BLaER1 treated with 17β-estradiol and CSF1 and Interleukin-3, amounts not matched to agents 10 nM and 100 nM (cell line): ENCODE results near the gene DAND5.

Experiments used
- H3K27ac ChIP-seq, 11 experiments: shearing (Covaris generic); formaldehyde crosslinking; 2 replicates each; pipeline ENCODE4 v1.8.1; 2022
- H3K27me3 ChIP-seq, 11 experiments: shearing (Covaris generic); formaldehyde crosslinking; 2 replicates each; pipeline ENCODE4 v1.8.1; 2022
- H3K36me3 ChIP-seq, 11 experiments: shearing (Covaris generic); formaldehyde crosslinking; 2 replicates each; pipeline ENCODE4 v1.8.1; 2022
- H3K4me1 ChIP-seq, 10 experiments: shearing (Covaris generic); formaldehyde crosslinking; 2 replicates each; pipeline ENCODE4 v1.8.1; 2022
- H3K4me2 ChIP-seq, 11 experiments: shearing (Covaris generic); formaldehyde crosslinking; 2 replicates each; pipeline ENCODE4 v1.8.1; 2022
- H3K4me3 ChIP-seq, 10 experiments: shearing (Covaris generic); formaldehyde crosslinking; 2 replicates each; pipeline ENCODE4 v1.8.1; 2022
- H3K9ac ChIP-seq, 11 experiments: shearing (Covaris generic); formaldehyde crosslinking; 2 replicates each; pipeline ENCODE4 v1.8.1; 2022
- H3K9me3 ChIP-seq, 11 experiments: shearing (Covaris generic); formaldehyde crosslinking; replicated peaks in 1 of 11; 2 replicates each; pipeline ENCODE4 v1.8.1; 2022
- H4K20me1 ChIP-seq, 11 experiments: shearing (Covaris generic); formaldehyde crosslinking; 2 replicates each; pipeline ENCODE4 v1.8.1; 2022
- Cebpa-rat ChIP-seq, 11 experiments: shearing (Covaris generic); IDR thresholded peaks; 2 replicates each; pipeline ENCODE4 v1.8.1; 2022

DAND5 gene

GRCh38 chr19:13013649-13014048 lies 44.3 kb downstream of the DAND5 start:
- Histone ChIP-seq H3K27ac (peak overlapping the region in 9 of 11 experiments; percentile 33 to 75 (median 64); a peak in 18 of 22 replicates), H3K4me2 (peak overlapping the region; percentile 77 to 99 (median 91)), H3K27me3 (peaks cover 95 to 100% (median 98%) of the 10 kb centered on the region in 11 experiments)

GRCh38 chr19:13014101-13014920 lies 44.9 kb downstream of the DAND5 start:
- Histone ChIP-seq H3K27ac (peak overlapping the region in 8 of 11 experiments; percentile 54 to 75 (median 66); a peak in 15 of 22 replicates), H3K9ac (peak overlapping the region; percentile 54 to 80 (median 68)), H3K36me3 (no peaks in the 10 kb centered on the region), H3K9me3 (no peaks in the 10 kb centered on the region), H3K27me3 (peaks cover 90 to 100% (median 98%) of the 10 kb centered on the region in 11 experiments), H3K4me1 (peaks cover 60 to 99% (median 91%) of the 10 kb centered on the region in 10 experiments), H3K4me3 (peak overlapping the region; percentile 45 to 66 (median 54)), H4K20me1 (peaks cover 3 to 98% (median 87%) of the 10 kb centered on the region in 11 experiments; a peak in 21 of 22 replicates), H3K4me2 (peak overlapping the region; percentile 77 to 99 (median 91))
- TF ChIP-seq Cebpa-rat (IDR thresholded peaks at IDR 0.05), result no peak

More at GRCh38 chr19:13013649-13014048, 44.3 kb downstream of the DAND5 start:
- H3K36me3 ChIP-seq, result peaks cover 0 to 4% (median 0%) of the 10 kb centered on the region in 11 experiments; a peak in 2 of 22 replicates
- TF ChIP-seq Cebpa-rat (IDR thresholded peaks at IDR 0.05), result no peak
- H3K4me1 ChIP-seq, result peaks cover 60 to 93% (median 88%) of the 10 kb centered on the region in 10 experiments
- peaks cover 3 to 99% (median 93%) of the 10 kb centered on the region in 11 experiments; a peak in 21 of 22 replicates for H4K20me1 ChIP-seq
- peak overlapping the region; percentile 54 to 80 (median 68); a peak in 21 of 22 replicates for H3K9ac ChIP-seq
- H3K4me3 ChIP-seq, result peak overlapping the region; percentile 45 to 66 (median 54)
- H3K9me3 ChIP-seq, result no peaks in the 10 kb centered on the region

- peak overlapping the region in 9 of 10 experiments; percentile 45 to 66 (median 55); a peak in 12 of 20 replicates for H3K4me3 ChIP-seq
- peaks cover 89 to 100% (median 98%) of the 10 kb centered on the region in 11 experiments for H3K27me3 ChIP-seq
These were observed 45.5 kb downstream of the DAND5 start for GRCh38 chr19:13014921-13015280.

GRCh38 chr19:13015361-13016223 lies 46.2 kb downstream of the DAND5 start:
- Histone ChIP-seq H3K27me3 (peaks cover 89 to 100% (median 98%) of the 10 kb centered on the region in 11 experiments), H3K4me3 (peak overlapping the region in 1 of 10 experiments; percentile 53; a peak in 1 of 20 replicates), H3K36me3 (no peaks in the 10 kb centered on the region), H3K9me3 (no peaks in the 10 kb centered on the region), H3K4me2 (peak overlapping the region in 10 of 11 experiments; percentile 52 to 93 (median 87); a peak in 20 of 22 replicates), H4K20me1 (peaks cover 3 to 98% (median 75%) of the 10 kb centered on the region in 11 experiments; a peak in 21 of 22 replicates), H3K4me1 (peaks cover 47 to 99% (median 91%) of the 10 kb centered on the region in 10 experiments), H3K9ac (peak overlapping the region in 5 of 11 experiments; percentile 3 to 75 (median 63); a peak in 8 of 22 replicates), H3K27ac (peak overlapping the region in 4 of 11 experiments; percentile 23 to 63 (median 40); a peak in 5 of 22 replicates)
- no peak for TF ChIP-seq Cebpa-rat (IDR thresholded peaks at IDR 0.05)

More at GRCh38 chr19:13014921-13015280, 45.5 kb downstream of the DAND5 start:
- Histone ChIP-seq H3K9ac (peak overlapping the region in 9 of 11 experiments; percentile 54 to 80 (median 68); a peak in 15 of 22 replicates), H3K27ac (peak overlapping the region in 7 of 11 experiments; percentile 63 to 75 (median 67); a peak in 12 of 22 replicates), H3K36me3 (no peaks in the 10 kb centered on the region), H3K4me2 (peak overlapping the region; percentile 77 to 99 (median 91)), H3K9me3 (no peaks in the 10 kb centered on the region), H3K4me1 (peaks cover 54 to 99% (median 91%) of the 10 kb centered on the region in 10 experiments), H4K20me1 (peaks cover 3 to 98% (median 81%) of the 10 kb centered on the region in 11 experiments; a peak in 21 of 22 replicates)
- TF ChIP-seq Cebpa-rat (IDR thresholded peaks at IDR 0.05), result no peak

- Histone ChIP-seq H3K36me3 (no peaks in the 10 kb centered on the region), H3K4me3 (0 out of 20 replicates have a peak overlapping the region, but pooled peaks of 1 of the 10 experiments have one; percentile 19), H3K9ac (peak overlapping the region in 4 of 11 experiments; percentile 28 to 61 (median 50); a peak in 4 of 22 replicates), H4K20me1 (peaks cover 3 to 98% (median 72%) of the 10 kb centered on the region in 11 experiments; a peak in 21 of 22 replicates), H3K27ac (no peak overlapping the region), H3K27me3 (peaks cover 88 to 99% (median 98%) of the 10 kb centered on the region in 11 experiments), H3K4me2 (peak overlapping the region; percentile 44 to 93 (median 83); a peak in 21 of 22 replicates), H3K4me1 (peaks cover 48 to 99% (median 90%) of the 10 kb centered on the region in 10 experiments), H3K9me3 (no peaks in the 10 kb centered on the region)
- TF ChIP-seq Cebpa-rat (IDR thresholded peaks at IDR 0.05), result no peak
These were observed 46.9 kb downstream of the DAND5 start for GRCh38 chr19:13016245-13016627.

DNA sequence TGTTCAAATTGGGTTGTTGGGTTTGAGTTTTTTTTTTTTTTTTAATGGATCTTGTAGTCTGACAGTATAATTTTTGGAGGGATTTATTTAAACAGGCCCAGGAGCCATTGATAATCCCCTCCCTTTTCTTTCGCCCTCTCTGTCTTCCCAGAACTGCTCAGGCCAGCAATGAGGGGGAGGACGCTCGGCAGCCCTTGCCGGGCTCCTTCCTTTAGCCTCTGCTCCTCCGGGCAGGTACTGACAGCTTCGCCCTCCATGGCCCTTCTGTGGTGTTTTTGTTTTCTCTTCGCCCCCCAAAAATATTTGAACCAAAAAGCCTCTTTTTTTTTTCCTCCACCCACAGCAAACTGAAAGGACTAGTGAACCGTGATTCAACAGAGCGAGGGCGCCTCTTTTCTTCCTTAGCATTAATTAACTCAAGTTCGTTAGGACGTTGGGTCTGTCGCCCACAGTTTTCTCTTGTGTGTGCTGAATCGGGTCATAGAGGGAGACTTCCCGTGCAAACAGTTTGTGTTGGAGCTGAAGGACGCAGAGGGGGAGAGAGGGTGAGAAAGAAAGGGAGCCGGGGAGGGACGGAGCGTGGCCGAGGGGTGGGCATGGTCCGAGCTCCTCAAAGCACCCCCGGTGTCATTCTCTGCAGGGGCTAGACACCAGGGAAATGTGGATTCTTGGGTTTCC lies 47.4 kb downstream of the DAND5 start:
- no peaks in the 10 kb centered on the region for H3K9me3 ChIP-seq
- peaks cover 88 to 99% (median 98%) of the 10 kb centered on the region in 11 experiments for H3K27me3 ChIP-seq
- peak overlapping the region; percentile 44 to 93 (median 83); a peak in 21 of 22 replicates for H3K4me2 ChIP-seq
- peak overlapping the region in 7 of 11 experiments; percentile 26 to 61 (median 41); a peak in 11 of 22 replicates for H3K9ac ChIP-seq
- peak overlapping the region in 3 of 11 experiments; percentile 3 to 47 (median 32); a peak in 5 of 22 replicates for H3K27ac ChIP-seq
- H3K36me3 ChIP-seq, result no peaks in the 10 kb centered on the region
- H4K20me1 ChIP-seq, result peaks cover 2 to 98% (median 67%) of the 10 kb centered on the region in 11 experiments; a peak in 21 of 22 replicates
- TF ChIP-seq Cebpa-rat (IDR thresholded peaks at IDR 0.05), result no peak
- H3K4me3 ChIP-seq, result 0 out of 20 replicates have a peak overlapping the region, but pooled peaks of 1 of the 10 experiments have one; percentile 19
- peaks cover 53 to 99% (median 91%) of the 10 kb centered on the region in 10 experiments for H3K4me1 ChIP-seq

GRCh38 chr19:13017306-13018034 lies 48.1 kb downstream of the DAND5 start:
- peak overlapping the region in 5 of 11 experiments; percentile 27 to 61 (median 41); a peak in 9 of 22 replicates for H3K9ac ChIP-seq
- H3K36me3 ChIP-seq, result no peaks in the 10 kb centered on the region
- peaks cover 57 to 99% (median 90%) of the 10 kb centered on the region in 10 experiments for H3K4me1 ChIP-seq
- TF ChIP-seq Cebpa-rat (IDR thresholded peaks at IDR 0.05), result no peak
- H3K4me3 ChIP-seq, result no peak overlapping the region
- H3K27ac ChIP-seq, result peak overlapping the region in 3 of 11 experiments; percentile 3 to 47 (median 5); a peak in 4 of 22 replicates
- peaks cover 81 to 99% (median 97%) of the 10 kb centered on the region in 11 experiments for H3K27me3 ChIP-seq
- peak overlapping the region; percentile 44 to 93 (median 83); a peak in 20 of 22 replicates for H3K4me2 ChIP-seq
- H3K9me3 ChIP-seq, result no peaks in the 10 kb centered on the region
- peaks cover 0 to 96% (median 60%) of the 10 kb centered on the region in 11 experiments; a peak in 21 of 22 replicates for H4K20me1 ChIP-seq
